Activated CD4-positive, alpha-beta T cell treated with anti-CD3 and anti-CD28 coated beads, Interleukin-2, amount 50 U/mL, for 24 hours (primary cell): Measurements from ENCODE around the gene WHRN.

ENCODE experiments used
- DNase-seq, 2 donors: peaks; one replicate each; pipeline ENCODE4 v3.0.0-alpha.2; 2020; ENCODE audit warnings: low read depth in 1 of 2, low spot score in 1 of 2

The WHRN gene

DNA sequence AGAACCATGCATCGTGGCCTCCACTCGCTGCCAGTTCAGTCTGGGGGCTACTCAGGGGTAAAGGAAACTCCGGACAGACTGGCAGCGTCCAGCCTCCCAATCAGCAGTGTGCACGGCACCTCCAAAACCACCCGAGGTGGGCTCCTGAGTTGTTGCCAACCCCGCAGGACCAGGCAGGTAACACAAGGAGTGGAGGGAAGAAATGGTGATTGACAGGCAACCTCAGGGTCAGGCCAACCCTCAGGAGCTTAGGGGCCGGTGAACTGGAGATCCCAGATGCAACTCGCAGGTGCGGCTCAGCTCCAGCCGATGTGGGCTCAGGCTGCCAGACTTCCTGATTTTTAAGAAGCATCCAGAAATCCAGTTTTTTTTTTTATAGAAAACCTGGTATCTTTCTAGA lies 80.1 kb downstream of the WHRN start:
- DNase-seq = no peak

DNA sequence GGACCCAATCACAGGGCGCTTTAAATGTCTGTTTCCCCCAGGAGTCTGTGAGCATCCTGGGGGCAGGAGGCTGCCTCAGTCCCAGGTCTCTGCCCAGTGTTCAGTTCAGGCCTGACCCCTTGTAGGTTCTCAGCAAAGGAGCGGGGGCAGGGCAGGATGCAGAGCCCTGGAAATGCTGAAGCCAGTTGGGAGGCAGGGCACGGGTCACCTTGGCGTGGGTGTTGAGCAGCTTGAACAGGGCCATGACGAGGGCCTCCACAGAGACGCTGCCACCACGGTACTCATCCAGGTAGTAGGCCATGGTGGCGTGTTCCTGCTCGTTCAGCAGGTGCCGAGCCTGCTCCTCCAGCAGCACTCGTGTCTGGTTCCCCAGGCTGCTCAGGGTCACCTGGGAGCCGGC lies 81.1 kb downstream of the WHRN start:
- DNase-seq = no peak

DNA sequence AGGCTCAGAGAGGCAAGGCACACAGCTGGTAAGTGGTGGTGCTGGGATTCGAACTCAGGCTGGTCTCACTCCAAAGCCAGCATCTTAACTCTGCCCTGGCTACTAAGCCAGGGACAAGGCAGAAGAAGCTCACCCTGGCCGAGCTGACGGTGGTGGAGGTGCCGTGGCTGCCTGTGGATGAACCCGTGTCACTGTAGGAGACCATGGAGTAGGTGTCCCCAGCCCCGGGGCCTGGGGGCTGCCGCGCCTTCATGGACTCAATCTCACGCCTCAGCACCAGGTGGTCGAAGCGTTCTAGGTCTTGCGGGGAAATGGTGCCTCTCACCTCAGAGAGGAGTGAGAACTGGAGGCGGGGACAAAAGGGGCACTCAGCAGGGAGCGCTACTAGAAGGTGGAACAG lies 82.1 kb downstream of the WHRN start:
- DNase-seq = no peak

DNA sequence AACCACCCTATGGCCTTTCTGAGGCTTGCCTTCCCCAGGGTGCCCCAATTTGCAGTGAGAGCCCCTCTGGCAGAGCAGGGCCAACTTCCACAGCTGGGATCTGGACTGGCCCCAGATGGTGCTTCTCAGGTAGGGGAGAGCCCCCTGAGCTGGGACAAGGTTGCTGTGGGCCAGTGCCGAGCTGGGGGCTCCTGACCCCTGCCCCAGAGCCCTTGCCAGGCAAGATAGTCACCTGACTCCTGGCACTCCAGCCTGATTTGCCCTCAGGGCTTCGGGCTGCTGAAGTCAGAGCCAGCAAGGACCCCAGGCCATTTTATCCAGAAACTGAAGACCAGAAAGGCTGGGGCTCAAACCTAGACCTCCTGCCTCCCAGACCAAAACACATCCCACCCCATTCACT lies 84.1 kb downstream of the WHRN start:
- DNase-seq = no peak

DNA sequence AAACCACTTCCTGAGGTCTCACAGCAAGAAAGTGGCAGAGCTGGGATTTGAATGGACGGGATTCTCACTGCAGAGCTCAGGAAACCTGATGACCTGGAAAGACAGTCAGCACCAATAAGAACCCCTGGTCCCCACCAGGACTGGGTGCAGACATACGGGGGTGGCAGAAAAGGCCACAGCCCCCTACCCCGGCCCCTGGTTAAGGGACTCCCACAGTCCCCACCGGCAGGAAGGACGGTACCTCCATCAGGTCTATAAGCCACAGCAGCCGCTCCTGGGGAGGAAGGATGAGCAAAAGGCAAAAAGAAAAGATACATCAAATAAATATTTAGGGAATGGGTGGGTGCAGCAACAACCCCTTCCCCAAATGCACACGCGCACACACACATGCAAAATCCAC lies 85.5 kb downstream of the WHRN start:
- no peak for DNase-seq

DNA sequence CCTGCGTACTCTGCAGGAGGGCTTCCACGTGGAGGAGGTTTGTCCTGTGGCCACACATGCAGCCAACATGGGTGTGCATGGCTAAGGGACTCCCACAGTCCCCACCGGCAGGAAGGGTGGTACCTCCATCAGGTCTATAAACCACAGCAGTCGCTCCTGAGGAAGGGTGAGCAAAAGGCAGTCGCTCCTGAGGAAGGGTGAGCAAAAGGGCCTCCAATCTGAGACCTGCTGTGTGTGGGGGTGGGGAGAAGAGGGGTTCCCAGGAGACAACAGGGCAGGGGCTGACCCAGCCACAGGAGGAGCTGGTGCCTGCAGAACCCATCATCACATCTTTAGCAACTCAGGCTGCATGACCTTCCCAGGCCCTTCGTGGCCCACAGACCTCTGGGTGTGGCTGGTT lies 87.2 kb downstream of the WHRN start:
- no peak for DNase-seq

- DNase-seq = no peak
These were observed 87.8 kb downstream of the WHRN start for GRCh38 chr9:114417511-114417910.

- DNase-seq = no peak
These were observed 88.4 kb downstream of the WHRN start for GRCh38 chr9:114416906-114417305.

DNA sequence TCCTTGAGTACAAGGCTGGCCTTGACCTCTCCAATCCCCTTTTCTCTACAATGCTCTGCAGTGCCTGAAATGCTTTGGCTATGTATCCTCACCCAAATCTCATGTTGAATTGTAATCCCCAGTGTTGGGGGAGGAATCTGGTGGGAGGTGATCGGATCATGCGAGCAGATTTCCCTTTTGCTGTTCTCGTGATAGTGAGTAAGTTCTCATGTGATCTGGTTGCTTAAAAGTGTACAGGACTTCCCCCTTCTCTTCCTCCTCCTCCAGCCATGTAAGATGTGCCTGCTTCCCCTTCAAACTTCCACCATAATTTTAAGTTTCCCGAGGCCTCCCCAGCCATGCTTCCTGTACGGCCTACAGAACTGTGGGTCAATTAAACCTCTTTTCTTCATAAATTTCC lies 89.0 kb downstream of the WHRN start:
- no peak for DNase-seq

GRCh38 chr9:114414346-114414745 lies 90.9 kb downstream of the WHRN start:
- no peak for DNase-seq

GRCh38 chr9:114413861-114414301 lies 91.4 kb downstream of the WHRN start:
- no peak for DNase-seq

GRCh38 chr9:114412048-114412683 lies 93.1 kb downstream of the WHRN start:
- no peak for DNase-seq

DNA sequence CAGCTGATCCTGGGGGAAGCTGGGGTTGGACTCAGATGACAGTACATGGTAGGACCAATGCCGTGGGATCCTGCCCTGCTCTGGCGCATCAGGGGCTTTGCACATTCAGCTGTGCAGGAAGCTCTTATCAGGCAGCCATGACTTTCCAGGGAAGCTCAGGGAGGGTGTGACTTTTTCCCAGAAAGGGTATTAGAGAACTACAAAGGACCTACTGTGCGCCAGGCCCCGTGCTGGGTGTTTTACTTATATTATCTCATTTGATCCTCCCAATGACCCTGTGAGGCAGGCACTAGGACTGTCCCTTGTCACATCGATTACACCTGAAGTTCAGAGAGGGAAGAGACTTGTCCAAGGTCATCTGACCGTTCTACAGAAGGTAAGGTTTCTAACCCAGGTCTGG lies 93.8 kb downstream of the WHRN start:
- DNase-seq = no peak

- DNase-seq = no peak
These were observed 94.4 kb downstream of the WHRN start for GRCh38 chr9:114410910-114411309.

- no peak for DNase-seq
These were observed 95.4 kb downstream of the WHRN start for GRCh38 chr9:114409842-114410241.

GRCh38 chr9:114409103-114409780 lies 96.0 kb downstream of the WHRN start:
- DNase-seq = no peak

- no peak for DNase-seq
These were observed 96.6 kb downstream of the WHRN start for GRCh38 chr9:114408645-114409044.

- DNase-seq = no peak
These were observed 97.4 kb downstream of the WHRN start for GRCh38 chr9:114407889-114408288.

DNA sequence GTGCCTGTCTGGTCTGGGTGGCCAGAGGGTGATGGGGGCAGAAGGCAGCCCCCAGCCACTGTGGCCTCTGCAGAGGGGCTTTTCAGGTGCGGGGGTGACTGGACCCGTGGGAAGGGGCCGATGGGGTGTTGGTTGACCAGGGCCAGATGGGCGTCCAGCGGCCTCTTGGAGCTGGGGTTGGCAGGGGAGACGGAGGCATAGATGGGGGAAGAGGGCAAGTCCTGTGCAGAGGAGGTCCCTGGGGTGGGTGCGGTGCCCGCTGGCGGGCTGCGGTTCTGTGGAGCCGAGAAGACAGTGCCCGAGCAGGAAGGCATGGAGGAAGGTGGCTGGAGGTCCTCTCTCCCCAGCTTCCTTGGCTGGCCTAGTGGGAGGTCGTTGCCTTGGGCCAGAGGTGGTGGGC lies 98.8 kb downstream of the WHRN start:
- DNase-seq = no peak

- peak; percentile 60 to 73 for DNase-seq
These were observed 99.8 kb downstream of the WHRN start for GRCh38 chr9:114405294-114406034.

DNA sequence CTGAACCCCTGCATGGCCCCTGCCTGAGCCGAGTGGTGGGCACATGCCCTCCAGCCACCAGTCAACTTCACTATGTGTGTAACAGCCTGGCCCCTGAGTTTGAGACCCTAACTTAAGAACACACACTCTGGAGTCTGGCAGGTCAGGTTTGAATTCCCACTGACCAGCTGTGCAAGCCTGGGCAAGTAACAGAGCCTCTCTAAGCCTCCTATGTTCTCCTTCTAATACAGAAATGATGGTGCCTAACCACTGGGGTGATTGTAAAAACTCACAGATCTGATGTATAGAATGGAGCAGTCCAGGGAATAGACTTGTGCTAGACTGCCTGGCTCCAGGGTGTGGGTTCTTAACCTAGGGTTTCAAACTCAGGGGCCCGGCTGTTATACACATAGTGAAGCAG lies 100.7 kb downstream of the WHRN start:
- no peak for DNase-seq

DNA sequence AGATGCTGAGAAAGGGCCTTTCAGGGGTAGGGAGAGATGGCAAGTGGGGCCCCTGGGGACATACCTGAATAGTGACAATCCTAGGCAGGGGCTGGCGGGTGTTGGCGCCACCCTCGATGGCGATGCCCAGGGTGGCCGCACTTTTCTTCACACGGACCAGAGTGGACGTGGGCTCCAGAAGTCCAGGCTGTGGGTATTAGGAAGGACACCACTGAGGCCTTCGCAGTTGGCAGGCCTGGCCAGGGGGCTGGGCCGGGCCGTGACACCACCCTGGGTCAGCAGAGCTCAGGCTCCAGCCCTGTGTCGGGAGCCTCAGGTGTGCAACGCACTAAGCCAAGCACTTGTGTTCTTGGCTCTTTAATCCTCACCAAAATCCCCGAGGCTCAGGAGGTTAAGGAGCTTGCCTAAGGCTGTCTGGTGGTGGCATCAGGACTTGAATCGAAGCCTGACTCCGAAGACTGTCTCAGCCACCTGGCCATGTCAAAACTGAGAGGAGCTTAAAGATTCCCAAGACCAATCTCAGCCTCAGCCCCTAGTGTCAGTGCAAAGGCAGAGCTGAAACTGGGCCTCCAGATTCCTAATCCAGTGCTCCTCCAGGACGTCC lies 102.0 kb downstream of the WHRN start:
- no peak for DNase-seq
